HG02840 (cell line): ENCODE results near the gene ASB7.
"Not testable (repeated sequence)": the region's sequence is repeated elsewhere in the genome, so short reads cannot be mapped to it uniquely, and the experiment has no call there.

Experiments used
- ATAC-seq: cut with Tn5 transposase; IDR thresholded peaks from one replicate; pipeline ENCODE4 v1.9.1; 2021; ENCODE audit warnings: mild to moderate bottlenecking, moderate library complexity, moderate number of reproducible peaks; ENCODE audit not compliant: unreplicated experiment, low FRiP score

Gene ASB7

DNA sequence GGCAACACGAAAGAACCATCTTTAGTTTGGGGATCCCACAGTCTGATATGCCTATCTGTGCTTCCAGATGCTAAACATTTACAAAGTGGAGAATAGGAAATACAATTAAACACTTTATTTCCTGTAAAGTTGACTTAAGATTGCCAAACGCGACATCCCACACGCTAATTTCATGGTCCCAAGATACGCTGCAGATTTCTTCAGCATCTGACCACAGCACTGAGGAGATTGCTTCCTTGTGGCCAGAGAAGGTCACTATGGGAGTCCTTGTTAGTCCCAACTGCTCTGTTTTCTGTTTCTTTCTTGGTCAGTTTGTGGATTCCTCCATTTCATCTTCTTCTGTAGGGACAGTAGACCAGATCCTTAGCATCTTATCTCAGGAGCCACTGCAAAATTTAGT is 43.3 kb downstream of the ASB7 start:
- no peak for ATAC-seq

DNA sequence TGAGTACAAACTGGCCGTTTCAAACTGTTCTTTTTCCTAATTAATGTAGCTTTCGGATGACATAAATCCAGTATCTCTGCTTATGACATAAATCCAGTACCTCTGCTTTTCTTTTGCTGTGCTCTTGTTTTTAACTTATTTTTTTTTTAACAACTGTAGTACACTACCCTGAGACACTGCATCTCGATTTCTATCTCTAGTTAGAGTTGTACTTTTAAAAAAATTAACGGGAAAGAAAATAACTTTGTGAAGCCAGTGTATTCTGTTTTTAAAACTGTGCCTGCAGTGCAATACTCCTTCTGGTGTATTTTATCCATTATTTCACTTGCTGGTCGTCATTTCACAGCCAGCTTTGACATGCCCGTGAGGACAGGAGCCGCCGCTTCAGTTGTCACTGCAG is 46.6 kb downstream of the ASB7 start:
- no peak for ATAC-seq

DNA sequence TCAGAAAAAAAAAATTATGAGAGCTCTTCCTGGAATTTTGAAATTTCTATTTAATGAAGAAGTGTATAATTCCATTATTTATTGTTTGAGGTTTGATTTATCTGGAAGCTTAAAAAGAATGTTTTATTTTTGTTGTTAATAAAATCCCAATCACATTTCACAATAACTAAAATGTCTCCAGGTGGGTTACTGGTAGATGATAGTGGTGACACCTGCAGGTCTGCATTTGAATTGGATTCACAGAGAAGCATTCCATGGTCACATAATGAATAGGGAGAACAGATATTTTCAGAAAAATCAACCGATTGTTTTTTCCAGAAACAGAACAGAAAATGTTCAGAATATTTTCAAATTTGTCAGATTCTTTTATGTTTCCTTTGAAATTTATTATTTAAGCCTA is 48.3 kb downstream of the ASB7 start:
- ATAC-seq = no peak

DNA sequence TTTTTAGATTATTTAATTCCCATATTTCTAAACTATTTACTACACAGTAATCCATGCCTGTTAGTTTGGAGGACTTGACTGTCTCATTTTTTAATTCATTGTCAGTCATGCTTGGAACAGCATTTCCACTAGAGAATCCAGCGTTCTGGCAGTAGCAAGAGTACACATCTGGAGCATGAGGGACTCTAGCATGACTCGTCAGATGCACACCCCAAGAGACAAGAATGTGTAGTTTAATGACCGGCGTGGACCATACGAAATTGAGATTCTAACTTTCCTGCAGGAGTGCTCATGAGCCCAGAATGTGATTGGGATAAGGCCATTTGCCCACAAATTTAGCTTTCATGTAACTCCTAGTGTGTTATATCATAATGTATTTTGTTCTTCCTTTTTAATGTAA is 48.9 kb downstream of the ASB7 start:
- ATAC-seq = no peak

DNA sequence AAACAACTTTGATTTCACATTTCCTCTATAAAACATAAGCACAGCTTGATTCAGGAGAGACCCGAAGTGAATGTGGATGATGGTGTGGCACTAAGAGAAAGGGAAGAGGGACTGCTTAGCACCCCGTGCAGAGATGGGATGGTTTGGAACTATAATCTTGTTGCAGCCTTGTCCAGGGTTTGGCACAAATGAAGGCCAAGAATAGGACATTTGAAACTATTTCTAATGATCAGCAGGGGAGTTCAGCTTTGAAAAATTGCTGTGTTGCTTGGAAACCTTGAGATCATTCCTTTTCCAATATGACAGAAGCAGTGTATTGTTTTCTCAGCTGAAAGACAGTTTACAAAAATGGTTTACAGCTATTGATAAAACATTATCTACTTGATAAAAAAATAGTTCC is 49.7 kb downstream of the ASB7 start:
- ATAC-seq = no peak

DNA sequence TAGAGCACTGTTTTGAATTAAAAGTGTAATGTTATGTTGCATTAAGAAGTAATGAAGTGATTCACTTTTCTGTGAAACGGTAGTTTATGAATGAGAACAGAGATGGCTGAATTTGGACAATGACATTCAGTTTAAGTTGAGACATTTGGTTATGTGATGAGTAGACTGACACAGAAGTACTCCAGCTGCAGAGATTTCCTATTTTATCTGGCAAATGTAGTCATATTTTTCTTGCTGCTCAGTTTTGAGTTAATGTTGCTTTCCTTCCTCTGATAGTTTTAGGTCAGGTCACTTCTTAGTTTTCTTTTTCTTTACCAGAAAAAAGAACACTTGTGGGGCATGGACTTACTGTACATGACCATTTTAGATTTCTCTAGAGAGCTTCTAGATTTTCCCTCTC is 51.2 kb downstream of the ASB7 start:
- no peak for ATAC-seq

DNA sequence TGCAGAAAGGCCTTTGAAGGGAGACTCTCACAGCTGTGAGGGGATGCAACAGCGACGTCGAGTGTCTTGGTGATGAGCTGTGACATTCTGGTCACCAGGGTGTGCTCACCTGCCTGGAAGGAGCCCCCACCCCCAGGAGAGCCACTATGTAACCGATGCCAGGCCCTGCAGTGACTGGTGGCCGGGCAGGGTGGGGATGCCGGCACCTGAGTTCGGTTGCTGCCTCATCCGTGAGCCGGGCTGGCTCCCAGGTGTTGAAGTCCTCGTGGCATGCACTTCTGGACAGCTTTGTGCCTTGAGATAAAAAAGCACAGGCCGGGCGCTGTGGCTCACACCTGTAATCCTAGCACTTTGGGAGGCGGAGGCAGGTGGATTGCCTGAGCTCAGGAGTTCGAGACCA is 56.5 kb downstream of the ASB7 start:
- ATAC-seq = no peak

DNA sequence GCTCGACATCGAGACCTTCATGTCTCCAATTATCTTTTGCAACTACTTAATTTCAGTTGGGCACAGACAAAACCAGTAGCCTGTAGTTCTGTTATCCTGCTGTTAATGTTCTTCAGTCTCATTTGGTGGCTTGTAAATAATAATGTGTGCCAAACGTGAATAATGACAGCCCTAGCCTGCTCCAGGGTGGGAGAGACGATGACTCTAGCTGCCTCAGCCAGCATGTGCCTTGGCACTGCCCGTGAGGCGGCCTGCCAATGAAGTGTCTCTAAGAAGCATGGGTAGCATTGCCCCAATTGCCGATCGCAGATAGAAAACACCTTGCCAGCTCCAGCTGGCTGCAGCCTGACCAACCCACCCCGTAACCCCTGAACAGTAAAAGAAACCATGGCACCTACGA is 58.8 kb downstream of the ASB7 start:
- no peak for ATAC-seq

DNA sequence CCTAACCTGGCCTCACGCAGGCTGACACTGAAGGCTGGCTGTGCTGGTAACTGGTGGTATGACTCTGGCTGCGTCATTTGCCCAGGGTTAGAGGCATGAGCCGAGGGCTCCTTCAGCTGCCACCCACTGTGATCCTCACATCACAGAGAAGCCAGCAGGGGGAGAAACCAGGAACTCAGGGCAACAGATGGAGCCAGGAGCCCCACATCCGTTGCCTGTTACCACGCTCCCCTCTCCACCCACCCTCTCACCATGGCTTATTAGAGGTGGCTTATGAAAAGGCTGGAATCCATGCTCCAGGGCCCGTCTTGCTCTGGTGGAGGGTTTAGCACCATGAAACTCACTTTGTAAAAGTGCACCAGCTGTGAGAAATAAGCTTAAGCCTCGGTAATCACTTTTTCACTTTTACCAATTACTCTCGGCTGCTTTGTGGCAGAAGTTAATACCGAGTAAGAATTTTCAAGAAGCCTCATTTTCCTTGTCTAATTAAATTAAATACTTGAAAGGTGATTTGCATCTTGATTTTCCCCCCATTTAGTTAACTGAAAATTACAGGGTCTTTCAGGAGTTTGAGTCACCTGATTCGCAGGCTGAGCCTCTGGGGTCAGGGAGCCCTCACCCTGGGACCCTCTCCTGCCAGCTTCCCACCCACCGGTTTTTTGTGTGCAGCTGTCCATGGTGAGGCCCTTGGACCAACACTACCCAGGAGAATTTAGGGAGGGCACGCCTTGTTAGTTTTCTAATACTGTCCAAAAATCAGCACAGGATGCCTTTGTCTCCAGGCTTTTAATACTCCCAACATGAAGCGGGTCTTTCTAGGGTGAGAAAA is 60.9 kb downstream of the ASB7 start:
- no peak for ATAC-seq

DNA sequence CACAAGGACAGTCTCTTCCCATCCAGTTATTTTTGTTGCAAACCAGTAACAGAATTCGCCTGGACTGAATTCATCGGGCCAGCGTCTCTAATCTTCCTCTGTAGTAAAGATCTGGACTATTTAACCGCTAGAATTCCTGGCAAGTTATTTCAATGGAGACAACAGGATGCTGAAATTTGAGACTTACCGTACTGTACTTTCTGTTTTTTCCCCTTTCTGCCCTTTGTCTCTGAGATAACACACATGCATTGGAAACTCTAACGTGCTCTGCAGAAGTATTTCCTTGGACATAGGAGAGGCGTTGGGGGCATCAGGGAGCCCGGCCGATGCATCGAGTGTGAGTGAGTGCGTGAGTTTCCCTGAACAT is 61.5 kb downstream of the ASB7 start:
- no peak for ATAC-seq

DNA sequence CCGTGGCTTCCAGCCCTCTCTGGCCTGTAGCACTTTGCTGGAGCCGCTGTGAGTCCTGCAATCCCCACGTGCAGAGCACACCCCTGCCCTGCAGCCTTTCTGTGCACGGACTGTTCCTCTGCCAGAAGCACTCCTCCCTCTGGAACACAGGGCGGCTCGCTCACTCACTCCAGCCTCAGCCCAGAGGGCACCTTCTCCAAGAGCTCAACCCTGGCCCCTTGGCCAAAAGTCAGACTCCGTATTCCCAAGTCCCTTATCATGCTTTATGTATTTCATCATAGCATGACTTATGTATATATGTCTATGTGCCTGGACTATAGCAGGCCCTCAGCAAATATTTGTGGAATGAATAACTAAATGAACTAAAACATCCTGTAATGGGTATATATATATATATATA is 63.2 kb downstream of the ASB7 start:
- ATAC-seq = no peak

DNA sequence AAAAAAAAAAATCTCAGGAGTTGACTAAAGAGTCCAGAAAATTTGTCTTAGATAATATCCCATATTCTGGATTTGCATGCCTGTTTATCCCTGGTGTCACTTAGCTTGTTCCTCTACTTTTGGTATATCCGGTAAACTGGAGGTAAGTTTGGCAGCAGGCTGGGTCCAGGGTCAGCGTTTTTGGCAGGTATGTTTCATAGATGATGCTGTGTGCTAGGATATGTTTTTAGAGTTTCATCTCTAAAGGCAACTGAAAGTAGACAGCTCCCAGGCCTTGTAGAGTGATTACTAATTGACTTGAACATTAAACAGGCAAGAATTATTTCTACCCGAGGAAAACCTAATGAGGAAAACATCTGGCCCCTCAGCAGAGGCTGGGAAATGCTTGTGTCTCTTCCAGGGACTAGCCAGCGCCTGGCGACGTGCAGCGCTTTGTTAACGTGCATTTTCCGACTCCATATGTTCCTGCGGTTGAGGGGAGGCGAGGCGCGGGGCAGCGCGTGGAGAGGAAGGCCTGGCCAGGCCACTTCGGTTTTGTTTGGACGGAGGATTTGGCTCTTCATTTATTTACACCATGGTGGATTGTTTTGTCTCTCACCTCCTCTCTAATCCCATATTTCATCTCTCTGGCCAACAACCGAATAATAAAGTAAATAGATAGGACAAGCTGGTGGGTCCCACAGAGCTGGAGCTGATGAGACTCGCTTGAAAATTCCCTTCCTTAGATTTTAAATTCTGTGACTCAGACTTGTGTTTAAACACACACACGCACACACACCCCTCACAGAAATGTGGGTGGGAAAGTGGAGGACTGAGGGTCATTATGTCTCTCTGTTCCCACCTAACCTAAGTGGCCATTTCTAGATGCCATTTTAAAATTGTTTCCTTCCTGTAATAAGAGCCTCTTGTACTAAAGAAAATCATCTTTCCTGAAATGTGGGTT is 65.3 kb downstream of the ASB7 start:
- no peak for ATAC-seq

DNA sequence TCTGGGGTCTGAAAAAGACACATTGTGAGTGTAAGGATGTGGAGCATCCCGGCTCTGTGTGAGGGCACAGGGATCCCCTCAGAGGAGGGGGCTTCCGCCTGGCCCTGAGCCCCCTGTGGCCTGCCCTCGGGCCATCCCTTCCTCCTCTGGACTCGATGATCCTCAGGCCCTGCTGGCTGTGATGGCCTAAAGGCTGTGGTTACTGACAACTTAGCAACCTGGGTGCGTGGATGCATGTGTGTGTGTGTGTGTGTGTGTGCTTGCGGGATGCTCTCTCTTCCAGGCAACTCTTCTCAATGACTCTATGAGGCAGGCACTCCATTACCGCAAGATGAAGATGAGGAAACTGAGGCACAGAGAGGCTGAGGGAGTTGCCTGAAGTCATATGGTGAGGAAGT is 66.0 kb downstream of the ASB7 start:
- ATAC-seq = no peak

DNA sequence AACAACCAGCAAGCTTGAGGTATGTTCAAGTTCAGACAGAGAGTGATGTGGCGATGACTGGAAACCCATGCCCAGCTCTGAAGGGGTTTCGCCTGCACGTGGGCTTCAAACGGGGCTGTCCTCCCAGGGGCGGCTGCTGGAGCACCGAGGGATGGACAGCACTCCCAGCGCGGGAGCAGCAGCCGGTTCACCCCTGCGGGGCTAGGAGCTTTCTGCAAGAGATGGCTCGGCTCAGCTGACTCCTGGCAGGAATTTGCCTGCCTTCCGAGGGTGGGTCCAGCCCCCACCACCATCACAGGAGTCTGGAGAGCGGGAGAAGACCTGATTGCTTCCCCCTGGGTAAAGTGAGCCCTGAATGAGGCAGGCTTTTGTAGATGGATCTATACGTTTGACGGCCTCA is 66.9 kb downstream of the ASB7 start:
- no peak for ATAC-seq

DNA sequence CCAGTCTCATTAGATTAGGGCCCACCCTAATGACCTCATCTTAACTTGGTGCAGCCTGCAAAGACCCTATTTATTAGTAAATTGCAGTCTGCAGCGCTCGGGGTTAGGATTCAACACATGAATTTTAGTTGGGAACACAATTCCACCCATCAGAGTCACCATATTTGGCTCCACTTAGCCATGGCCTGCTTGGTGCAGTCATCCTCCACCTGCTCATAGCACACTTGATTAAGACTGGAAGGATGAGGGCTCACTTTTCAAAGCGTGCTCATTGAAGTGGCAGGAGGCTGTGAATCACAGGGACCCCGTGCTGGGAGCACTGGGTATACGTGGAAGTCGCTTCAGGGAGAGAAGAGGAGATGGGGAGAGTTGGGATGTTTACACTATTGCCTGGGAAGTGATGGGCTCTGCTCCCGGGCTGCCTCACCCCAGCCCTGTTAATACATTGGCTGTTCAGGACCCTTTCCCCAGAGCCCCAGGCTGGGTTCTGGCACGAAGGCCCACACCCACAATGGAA is 68.2 kb downstream of the ASB7 start:
- no peak for ATAC-seq

DNA sequence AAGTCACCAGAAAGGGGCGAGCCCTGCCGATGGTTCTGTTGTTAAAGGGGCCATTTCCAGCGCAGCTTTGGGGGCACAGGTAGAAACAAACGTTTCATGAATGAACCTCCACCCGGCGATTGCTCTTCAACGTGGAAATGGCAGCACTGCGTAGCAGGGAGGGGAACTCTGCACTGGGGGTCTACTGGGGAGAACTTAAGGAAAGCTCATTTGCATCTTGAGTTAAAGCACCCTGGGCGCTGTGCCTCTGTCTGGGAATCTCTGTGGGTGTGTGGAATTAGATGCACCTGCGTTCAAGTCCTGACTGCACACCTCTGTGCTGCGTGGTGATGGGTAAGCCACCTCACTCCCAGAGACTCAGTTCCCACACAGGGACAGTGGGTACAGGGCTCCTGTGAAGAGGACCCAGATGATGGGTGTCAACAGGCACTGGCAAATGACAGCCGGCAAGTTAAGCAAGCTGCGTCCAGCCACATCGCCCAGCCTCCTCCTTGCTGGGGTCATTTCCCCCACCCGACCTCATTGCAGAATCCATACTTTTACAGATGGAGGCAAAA is 68.8 kb downstream of the ASB7 start:
- ATAC-seq = no peak

DNA sequence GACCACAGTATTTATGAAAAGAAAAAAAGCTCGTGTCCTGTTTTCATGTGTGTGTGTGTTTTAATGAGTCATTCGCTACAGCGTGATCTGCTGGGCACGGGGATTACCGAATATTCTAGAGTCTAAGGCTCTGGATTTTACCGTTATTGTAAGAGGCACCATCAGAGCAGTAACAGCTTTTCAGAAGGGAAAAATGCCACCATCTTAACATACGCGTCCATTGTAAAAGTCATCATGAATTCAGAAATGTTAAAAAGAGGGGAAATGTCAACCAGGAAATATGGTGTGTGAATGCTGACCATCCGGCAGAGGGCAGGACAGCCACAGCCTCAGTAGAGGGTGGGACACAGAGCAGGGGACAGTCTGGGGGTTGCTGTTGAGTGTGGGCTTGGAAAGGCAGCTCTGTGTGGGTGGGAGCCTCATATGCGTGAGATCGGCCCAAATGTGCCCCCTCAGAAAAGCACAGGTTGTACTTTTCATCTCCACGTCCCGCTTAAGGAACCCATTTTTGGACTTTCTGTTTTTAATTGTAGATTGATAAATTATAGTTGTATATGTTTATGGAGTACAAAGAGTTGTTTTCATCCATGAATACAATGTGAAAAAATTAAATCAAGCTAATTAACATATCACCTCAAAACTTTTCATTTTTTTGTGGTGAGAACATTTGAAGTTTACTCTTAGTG is 69.6 kb downstream of the ASB7 start:
- ATAC-seq = no peak

DNA sequence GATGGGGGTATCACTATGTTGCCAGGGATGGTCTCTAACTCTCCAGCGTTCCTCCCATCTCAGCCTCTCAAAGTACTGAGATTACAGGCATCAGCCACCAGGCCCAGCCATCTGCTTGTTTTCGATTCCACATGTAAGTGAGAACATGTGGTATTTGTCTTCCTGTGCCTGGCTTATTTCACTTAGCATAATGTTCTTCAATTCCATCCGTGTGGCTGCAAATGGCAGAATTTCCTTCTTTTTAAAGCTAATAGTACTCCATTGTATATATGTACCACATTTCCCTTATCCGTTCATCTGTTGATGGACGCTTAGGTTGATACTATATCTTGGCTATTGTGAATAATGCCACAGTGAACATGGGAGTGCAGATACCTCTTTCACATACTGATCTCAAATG is 70.6 kb downstream of the ASB7 start:
- no peak for ATAC-seq

DNA sequence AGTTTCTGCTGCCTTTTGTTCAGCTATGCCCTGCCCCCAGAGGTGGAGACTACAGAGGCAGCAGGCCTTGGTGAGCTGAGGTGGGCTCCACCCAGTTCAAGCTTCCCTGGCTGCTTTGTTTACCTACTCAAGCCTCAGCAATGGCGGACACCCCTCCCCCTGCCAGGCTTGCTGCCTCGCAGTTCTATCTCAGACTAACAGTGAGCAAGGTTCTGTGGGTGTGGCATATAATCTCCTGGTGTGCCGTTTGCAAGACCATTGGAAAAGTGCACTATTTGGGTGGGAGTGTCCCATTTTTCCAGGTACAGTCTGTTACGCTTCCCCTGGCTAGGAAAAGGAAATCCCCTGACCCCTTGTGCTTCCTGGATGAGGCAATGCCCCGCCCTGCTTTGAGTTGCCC is 76.8 kb downstream of the ASB7 start:
- not testable (repeated sequence) for ATAC-seq

DNA sequence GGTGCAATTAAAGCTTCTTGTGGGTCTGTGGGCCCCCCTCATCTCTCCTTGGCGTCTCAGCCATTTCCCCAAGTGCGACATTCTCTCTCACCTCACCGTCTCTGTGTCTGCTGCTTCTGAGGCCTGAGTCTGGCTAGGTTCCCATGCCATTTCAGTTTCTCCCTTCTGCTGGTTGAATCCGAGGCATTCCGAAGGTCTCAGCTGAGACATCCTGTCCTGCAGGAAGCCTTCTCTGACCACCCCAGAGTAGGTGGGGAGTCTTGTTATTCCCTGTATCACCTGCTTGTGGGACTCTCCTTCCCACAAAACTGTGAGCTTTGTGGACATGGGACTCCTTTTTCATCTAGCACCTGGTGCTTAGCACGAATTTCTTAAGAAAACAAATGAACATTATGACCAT is 78.3 kb downstream of the ASB7 start:
- no peak for ATAC-seq

DNA sequence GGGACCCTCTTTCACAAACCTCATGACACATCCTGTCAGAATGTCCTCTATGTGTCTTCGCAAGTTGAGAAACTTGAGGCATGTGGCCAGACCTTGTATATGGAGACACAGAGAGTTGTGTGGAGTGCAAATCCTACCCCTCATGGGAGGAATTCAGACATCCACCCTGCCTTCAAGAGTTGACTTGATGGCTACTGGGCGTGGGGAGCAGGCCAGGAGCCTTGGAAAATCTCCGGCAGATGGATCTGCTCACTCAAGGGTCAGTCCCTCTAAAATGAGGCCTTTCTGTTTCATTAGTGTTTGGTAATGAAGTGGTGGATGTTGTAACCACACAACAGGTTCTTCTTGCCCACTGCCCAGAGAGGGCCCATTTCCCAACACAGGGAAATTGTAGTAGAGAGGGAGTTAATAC is 79.0 kb downstream of the ASB7 start:
- ATAC-seq = no peak
